Kidney epithelial cell (primary cell): Measurements from ENCODE around the gene HMGCLL1. TPM values are rescaled to one million over a fixed set of nuclear protein-coding genes. Genes with fewer than 3 reads are reported as not detected.

Experiments
- DNase-seq: peaks from one replicate; pipeline ENCODE4 v3.0.0-alpha.2; 2010; ENCODE audit warnings: low read depth
- H3K27me3 ChIP-seq: 2 replicates; pipeline ENCODE4 v1.6.0; 2011; ENCODE audit warnings: low read length; ENCODE audit not compliant: control insufficient read depth, insufficient read depth
- H3K36me3 ChIP-seq: 2 replicates; pipeline ENCODE4 v1.5.1; 2011; ENCODE audit warnings: low read length; ENCODE audit not compliant: control insufficient read depth, insufficient read depth
- H3K4me3 ChIP-seq: 2 replicates; pipeline ENCODE4 v1.5.1; 2011; ENCODE audit warnings: low read depth, mild to moderate bottlenecking, control low read depth, low read length
- total RNA-seq: library from RNA; depleted of rRNA; stranded (reverse); fragments of >200 nt; gene quantifications from 2 replicates; pipeline ENCODE4 v1.2.3, GENCODE V29; 2015
- TF ChIP-seq, protein P1 (sequence below): IDR thresholded peaks from 2 replicates; pipeline ENCODE4 v1.5.1; 2011; ENCODE audit warnings: mild to moderate bottlenecking, moderate library complexity, low read length, control low read depth, inconsistent platforms; ENCODE audit not compliant: insufficient read depth, poor library complexity, severe bottlenecking

HMGCLL1 gene
- total RNA-seq, 1 donor from 2014 or later = 0.25 TPM

DNA sequence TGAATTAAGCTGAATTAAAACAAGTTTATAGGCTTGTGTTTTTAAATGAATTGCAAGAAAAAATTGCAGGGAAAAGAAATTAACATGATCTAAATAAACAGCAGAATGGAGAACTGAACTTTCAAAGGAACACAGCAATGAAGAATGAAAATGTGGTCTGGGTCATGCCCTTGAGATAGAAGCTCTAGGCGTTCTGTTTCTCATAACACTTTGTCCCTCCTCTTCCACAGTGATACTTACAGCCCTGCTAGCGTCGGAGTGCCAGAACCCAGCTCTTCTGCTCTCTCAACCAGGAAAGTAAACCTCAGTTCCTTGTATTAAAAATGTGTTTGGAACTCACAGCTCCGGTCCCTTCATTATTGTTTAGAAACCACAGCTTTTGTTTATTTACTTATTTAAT, 11.4 kb downstream of the HMGCLL1 start:
- TF ChIP-seq, protein P1, sequence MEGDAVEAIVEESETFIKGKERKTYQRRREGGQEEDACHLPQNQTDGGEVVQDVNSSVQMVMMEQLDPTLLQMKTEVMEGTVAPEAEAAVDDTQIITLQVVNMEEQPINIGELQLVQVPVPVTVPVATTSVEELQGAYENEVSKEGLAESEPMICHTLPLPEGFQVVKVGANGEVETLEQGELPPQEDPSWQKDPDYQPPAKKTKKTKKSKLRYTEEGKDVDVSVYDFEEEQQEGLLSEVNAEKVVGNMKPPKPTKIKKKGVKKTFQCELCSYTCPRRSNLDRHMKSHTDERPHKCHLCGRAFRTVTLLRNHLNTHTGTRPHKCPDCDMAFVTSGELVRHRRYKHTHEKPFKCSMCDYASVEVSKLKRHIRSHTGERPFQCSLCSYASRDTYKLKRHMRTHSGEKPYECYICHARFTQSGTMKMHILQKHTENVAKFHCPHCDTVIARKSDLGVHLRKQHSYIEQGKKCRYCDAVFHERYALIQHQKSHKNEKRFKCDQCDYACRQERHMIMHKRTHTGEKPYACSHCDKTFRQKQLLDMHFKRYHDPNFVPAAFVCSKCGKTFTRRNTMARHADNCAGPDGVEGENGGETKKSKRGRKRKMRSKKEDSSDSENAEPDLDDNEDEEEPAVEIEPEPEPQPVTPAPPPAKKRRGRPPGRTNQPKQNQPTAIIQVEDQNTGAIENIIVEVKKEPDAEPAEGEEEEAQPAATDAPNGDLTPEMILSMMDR = no peak
- no peak overlapping the region for H3K4me3 ChIP-seq
- H3K36me3 ChIP-seq = no peaks in the 10 kb centered on the region
- H3K27me3 ChIP-seq = no peaks in the 10 kb centered on the region
- no peak for DNase-seq

DNA sequence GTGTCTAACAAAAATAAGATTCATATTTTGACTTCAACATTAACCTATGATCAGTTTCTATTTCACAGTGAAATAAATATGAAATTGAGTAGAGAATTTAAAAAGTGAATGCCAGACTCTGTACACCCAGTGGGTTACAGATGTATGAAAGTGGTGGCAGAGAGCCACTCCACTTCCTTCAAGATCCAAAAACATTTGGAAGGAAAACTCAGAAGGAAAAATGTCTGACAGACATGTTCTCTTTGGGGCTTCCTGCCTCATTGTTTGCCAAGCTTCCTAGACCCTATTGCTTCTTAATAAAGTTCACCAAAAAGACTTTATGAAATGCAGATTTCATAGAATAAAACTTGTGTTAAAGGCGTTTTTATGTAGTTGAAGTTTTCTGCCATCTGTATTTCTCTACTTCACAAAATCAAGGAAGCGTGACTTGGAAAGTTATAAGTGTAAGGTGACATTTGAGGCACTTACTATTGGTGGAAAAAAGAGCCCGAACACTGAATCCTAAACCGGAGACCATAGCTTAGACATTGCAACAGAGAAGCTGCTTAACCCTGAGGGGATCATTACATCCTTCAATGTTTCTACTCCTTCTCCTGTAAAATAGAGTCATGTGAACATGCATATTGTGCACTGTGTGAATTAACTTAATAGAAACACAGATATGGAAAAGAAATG, 12.8 kb downstream of the HMGCLL1 start:
- TF ChIP-seq, protein P1 = no peak
- H3K4me3 ChIP-seq = no peak overlapping the region
- no peaks in the 10 kb centered on the region for H3K36me3 ChIP-seq
- DNase-seq = no peak
- no peaks in the 10 kb centered on the region for H3K27me3 ChIP-seq

DNA sequence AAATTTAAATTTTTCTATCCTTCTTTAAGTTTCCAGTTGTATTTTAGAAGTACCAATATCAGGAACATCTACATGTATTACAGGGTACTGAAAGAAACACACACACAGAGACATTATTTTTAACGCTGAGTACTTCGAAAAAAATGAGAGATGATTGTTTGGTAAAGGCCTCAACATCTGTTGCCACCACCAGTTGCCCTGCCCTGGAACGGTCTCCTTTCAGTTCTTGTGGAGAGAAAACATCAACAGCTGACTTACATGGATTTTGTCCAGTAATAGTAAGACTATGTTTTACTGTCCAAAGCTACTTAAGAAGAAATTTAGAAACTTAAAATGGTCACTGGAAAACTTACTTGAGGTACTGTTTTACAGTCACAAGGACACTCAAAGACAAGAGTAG, 16.7 kb downstream of the HMGCLL1 start:
- TF ChIP-seq, protein P1 = no peak
- no peak overlapping the region for H3K4me3 ChIP-seq
- H3K27me3 ChIP-seq = no peaks in the 10 kb centered on the region
- DNase-seq = no peak
- no peaks in the 10 kb centered on the region for H3K36me3 ChIP-seq

DNA sequence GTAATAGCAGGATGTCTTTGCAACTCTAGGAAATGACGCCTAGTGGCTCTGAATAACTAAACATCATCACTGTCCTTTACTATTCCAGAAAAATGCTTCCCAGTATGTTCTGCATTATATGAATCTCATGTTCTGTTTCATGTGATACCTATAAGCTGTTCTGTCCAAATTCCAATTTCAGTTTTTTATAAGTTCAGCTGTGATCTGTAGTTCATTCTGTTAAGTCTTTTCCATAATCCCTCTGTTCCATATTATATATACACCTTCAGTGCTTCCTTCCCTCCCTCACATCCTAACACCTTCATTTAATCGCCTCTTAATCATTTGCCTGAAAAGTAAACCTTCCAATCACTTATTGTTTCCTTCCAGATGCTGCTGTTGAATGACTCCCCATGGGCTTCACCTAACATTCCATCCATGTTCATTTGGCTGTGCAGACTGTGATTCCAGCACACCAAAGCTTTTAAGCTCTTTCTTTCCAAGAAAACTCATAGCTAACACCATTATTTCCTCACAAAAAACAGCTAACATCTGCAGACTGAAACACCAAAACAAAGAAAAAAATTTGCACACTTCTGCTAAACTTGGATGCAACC, 18.6 kb downstream of the HMGCLL1 start:
- TF ChIP-seq, protein P1 = no peak
- no peaks in the 10 kb centered on the region for H3K27me3 ChIP-seq
- no peak overlapping the region for H3K4me3 ChIP-seq
- DNase-seq = no peak
- H3K36me3 ChIP-seq = no peaks in the 10 kb centered on the region

DNA sequence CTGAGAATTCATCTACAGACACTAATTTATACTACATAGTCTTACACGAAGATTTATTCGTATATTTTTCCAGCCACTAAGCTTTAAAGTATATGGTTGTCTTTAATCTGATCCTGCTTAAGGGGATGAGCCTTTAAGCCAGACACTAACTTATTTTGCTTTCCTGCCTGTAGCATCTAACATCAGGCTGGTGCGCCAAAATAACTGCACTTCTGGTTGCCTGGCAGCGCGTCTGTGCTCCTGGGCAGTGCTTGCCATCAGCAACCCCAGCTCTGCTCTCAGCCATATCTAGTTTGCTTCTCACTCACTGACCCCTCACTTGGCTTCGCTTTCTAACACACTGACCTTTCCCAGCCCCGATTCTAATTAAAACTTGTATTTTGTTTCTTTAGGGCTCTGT, 21.8 kb downstream of the HMGCLL1 start:
- no peaks in the 10 kb centered on the region for H3K36me3 ChIP-seq
- H3K27me3 ChIP-seq = no peaks in the 10 kb centered on the region
- TF ChIP-seq, protein P1 = no peak
- no peak overlapping the region for H3K4me3 ChIP-seq
- no peak for DNase-seq

DNA sequence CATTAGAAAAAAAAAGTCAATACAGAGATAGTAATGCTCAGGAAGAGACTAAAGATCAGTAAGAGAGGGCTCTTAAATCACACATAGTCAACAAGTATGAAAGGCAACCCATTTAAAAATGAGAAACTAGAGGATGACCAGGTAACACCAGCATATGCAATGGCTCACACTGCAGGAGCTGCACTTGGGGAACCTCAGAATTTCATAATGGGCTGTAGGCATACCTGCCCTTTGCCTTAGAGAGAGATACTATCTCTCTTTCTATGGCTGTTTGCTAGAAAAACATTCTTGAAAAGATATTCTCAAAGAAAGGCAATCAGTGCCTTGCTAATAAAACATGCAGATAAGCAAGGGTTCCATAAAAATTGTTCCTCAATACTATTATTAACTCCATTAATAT, 33.2 kb downstream of the HMGCLL1 start:
- no peak for DNase-seq
- Histone ChIP-seq H3K36me3 (no peaks in the 10 kb centered on the region), H3K27me3 (no peaks in the 10 kb centered on the region), H3K4me3 (no peak overlapping the region)
- TF ChIP-seq, protein P1 = no peak
